GM19023 (cell line): ENCODE data around the gene KLF3.
A peak's percentile ranks its signal among the peaks of the same experiment; 100 is the strongest.

ENCODE experiments used
- ATAC-seq: cut with Tn5 transposase; IDR thresholded peaks from one replicate; pipeline ENCODE4 v1.9.1; 2021; ENCODE audit warnings: mild to moderate bottlenecking, moderate library complexity; ENCODE audit not compliant: unreplicated experiment

The KLF3 gene

GRCh38 chr4:38673130-38673978 is 9.4 kb downstream of the KLF3 start:
- no peak for ATAC-seq

- no peak for ATAC-seq
These were observed 10.5 kb downstream of the KLF3 start for GRCh38 chr4:38674258-38675144.

GRCh38 chr4:38675146-38676121 is 11.4 kb downstream of the KLF3 start:
- peak; percentile 68 for ATAC-seq

- no peak for ATAC-seq
These were observed 13.0 kb downstream of the KLF3 start for GRCh38 chr4:38676986-38677385.

GRCh38 chr4:38677441-38677840 is 13.4 kb downstream of the KLF3 start:
- ATAC-seq = no peak

GRCh38 chr4:38678078-38678477 is 14.1 kb downstream of the KLF3 start:
- no peak for ATAC-seq

- ATAC-seq = no peak
These were observed 15.9 kb downstream of the KLF3 start for GRCh38 chr4:38679921-38680320.

- ATAC-seq = no peak
These were observed 17.4 kb downstream of the KLF3 start for GRCh38 chr4:38681281-38681991.

GRCh38 chr4:38682336-38682735 is 18.3 kb downstream of the KLF3 start:
- ATAC-seq = no peak

- ATAC-seq = no peak
These were observed 19.3 kb downstream of the KLF3 start for GRCh38 chr4:38683276-38683675.

- no peak for ATAC-seq
These were observed 20.3 kb downstream of the KLF3 start for GRCh38 chr4:38684271-38684670.

GRCh38 chr4:38684951-38685844 is 21.2 kb downstream of the KLF3 start:
- no peak for ATAC-seq

- ATAC-seq = no peak
These were observed 22.7 kb downstream of the KLF3 start for GRCh38 chr4:38686682-38687081.

- ATAC-seq = no peak
These were observed 23.6 kb downstream of the KLF3 start for GRCh38 chr4:38687571-38688011.

- ATAC-seq = no peak
These were observed 24.8 kb downstream of the KLF3 start for GRCh38 chr4:38688676-38689355.

GRCh38 chr4:38691251-38692008 is 27.4 kb downstream of the KLF3 start:
- no peak for ATAC-seq

- ATAC-seq = no peak
These were observed 28.4 kb downstream of the KLF3 start for GRCh38 chr4:38692421-38692820.

- ATAC-seq = no peak
These were observed 29.6 kb downstream of the KLF3 start for GRCh38 chr4:38693569-38693968.
